ENCODE data around the gene UXT.

DNA sequence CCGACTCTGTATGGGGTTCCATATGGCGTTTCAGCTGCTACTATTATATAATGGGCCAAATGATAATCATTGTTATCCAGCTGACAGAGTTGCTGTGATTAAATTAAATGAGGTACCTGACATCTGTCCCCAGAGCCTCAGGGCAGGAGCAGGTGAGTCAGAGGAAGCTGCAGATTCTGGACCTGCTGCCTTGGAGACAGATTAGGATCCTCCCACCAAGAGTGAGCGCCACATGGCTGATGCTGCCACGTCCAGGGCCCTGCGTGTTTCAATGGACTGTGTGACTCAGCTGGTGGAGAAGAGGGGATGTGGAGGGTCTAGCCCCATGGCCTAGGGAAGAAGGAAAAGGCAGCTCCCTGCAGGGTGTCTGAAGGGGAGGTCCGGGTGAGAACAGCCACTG lies 28.3 kb upstream of the UXT start:
- TF ChIP-seq, protein P1, sequence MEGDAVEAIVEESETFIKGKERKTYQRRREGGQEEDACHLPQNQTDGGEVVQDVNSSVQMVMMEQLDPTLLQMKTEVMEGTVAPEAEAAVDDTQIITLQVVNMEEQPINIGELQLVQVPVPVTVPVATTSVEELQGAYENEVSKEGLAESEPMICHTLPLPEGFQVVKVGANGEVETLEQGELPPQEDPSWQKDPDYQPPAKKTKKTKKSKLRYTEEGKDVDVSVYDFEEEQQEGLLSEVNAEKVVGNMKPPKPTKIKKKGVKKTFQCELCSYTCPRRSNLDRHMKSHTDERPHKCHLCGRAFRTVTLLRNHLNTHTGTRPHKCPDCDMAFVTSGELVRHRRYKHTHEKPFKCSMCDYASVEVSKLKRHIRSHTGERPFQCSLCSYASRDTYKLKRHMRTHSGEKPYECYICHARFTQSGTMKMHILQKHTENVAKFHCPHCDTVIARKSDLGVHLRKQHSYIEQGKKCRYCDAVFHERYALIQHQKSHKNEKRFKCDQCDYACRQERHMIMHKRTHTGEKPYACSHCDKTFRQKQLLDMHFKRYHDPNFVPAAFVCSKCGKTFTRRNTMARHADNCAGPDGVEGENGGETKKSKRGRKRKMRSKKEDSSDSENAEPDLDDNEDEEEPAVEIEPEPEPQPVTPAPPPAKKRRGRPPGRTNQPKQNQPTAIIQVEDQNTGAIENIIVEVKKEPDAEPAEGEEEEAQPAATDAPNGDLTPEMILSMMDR (IDR thresholded peaks at IDR 0.05 in 2 of 3, conservative IDR thresholded peaks at IDR 0.05 in 1 of 3; ENCODE audit: insufficient read depth in 2 of 3, low read depth in 1 of 3, low read length in 3 of 3) = no peak
- TF ChIP-seq SRSF1 (IDR thresholded peaks at IDR 0.05; ENCODE audit: low read depth, low read length) = no peak
- no peak for TF ChIP-seq MYC (IDR thresholded peaks at IDR 0.05; ENCODE audit: low read depth, low read length)
- TF ChIP-seq MYC (CRISPR knock-in tag; IDR thresholded peaks at IDR 0.05; ENCODE audit: borderline replicate concordance, low read depth) = no peak
- TF ChIP-seq CBFA2T3 (IDR thresholded peaks at IDR 0.05) = 0 out of 2 replicates have a peak, but pooled peaks have one; percentile 12
- TF ChIP-seq, protein P2, sequence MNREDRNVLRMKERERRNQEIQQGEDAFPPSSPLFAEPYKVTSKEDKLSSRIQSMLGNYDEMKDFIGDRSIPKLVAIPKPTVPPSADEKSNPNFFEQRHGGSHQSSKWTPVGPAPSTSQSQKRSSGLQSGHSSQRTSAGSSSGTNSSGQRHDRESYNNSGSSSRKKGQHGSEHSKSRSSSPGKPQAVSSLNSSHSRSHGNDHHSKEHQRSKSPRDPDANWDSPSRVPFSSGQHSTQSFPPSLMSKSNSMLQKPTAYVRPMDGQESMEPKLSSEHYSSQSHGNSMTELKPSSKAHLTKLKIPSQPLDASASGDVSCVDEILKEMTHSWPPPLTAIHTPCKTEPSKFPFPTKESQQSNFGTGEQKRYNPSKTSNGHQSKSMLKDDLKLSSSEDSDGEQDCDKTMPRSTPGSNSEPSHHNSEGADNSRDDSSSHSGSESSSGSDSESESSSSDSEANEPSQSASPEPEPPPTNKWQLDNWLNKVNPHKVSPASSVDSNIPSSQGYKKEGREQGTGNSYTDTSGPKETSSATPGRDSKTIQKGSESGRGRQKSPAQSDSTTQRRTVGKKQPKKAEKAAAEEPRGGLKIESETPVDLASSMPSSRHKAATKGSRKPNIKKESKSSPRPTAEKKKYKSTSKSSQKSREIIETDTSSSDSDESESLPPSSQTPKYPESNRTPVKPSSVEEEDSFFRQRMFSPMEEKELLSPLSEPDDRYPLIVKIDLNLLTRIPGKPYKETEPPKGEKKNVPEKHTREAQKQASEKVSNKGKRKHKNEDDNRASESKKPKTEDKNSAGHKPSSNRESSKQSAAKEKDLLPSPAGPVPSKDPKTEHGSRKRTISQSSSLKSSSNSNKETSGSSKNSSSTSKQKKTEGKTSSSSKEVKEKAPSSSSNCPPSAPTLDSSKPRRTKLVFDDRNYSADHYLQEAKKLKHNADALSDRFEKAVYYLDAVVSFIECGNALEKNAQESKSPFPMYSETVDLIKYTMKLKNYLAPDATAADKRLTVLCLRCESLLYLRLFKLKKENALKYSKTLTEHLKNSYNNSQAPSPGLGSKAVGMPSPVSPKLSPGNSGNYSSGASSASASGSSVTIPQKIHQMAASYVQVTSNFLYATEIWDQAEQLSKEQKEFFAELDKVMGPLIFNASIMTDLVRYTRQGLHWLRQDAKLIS (CRISPR knock-in tag; IDR thresholded peaks at IDR 0.05) = no peak
- TF ChIP-seq, protein P3, sequence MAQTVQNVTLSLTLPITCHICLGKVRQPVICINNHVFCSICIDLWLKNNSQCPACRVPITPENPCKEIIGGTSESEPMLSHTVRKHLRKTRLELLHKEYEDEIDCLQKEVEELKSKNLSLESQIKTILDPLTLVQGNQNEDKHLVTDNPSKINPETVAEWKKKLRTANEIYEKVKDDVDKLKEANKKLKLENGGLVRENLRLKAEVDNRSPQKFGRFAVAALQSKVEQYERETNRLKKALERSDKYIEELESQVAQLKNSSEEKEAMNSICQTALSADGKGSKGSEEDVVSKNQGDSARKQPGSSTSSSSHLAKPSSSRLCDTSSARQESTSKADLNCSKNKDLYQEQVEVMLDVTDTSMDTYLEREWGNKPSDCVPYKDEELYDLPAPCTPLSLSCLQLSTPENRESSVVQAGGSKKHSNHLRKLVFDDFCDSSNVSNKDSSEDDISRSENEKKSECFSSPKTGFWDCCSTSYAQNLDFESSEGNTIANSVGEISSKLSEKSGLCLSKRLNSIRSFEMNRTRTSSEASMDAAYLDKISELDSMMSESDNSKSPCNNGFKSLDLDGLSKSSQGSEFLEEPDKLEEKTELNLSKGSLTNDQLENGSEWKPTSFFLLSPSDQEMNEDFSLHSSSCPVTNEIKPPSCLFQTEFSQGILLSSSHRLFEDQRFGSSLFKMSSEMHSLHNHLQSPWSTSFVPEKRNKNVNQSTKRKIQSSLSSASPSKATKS (CRISPR knock-in tag; IDR thresholded peaks at IDR 0.05) = no peak
- no peak for TF ChIP-seq ZNF347 (CRISPR knock-in tag; IDR thresholded peaks at IDR 0.05; ENCODE audit: low read depth)
- TF ChIP-seq ZNF274 (IDR thresholded peaks at IDR 0.05; ENCODE audit: borderline replicate concordance, low read depth, low read length) = no peak
- TF ChIP-seq, protein P4, sequence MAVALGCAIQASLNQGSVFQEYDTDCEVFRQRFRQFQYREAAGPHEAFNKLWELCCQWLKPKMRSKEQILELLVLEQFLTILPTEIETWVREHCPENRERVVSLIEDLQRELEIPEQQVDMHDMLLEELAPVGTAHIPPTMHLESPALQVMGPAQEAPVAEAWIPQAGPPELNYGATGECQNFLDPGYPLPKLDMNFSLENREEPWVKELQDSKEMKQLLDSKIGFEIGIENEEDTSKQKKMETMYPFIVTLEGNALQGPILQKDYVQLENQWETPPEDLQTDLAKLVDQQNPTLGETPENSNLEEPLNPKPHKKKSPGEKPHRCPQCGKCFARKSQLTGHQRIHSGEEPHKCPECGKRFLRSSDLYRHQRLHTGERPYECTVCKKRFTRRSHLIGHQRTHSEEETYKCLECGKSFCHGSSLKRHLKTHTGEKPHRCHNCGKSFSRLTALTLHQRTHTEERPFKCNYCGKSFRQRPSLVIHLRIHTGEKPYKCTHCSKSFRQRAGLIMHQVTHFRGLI (CRISPR knock-in tag; IDR thresholded peaks at IDR 0.05) = no peak
- no peak for TF ChIP-seq ARNT (IDR thresholded peaks at IDR 0.05)
- TF ChIP-seq, protein P5, sequence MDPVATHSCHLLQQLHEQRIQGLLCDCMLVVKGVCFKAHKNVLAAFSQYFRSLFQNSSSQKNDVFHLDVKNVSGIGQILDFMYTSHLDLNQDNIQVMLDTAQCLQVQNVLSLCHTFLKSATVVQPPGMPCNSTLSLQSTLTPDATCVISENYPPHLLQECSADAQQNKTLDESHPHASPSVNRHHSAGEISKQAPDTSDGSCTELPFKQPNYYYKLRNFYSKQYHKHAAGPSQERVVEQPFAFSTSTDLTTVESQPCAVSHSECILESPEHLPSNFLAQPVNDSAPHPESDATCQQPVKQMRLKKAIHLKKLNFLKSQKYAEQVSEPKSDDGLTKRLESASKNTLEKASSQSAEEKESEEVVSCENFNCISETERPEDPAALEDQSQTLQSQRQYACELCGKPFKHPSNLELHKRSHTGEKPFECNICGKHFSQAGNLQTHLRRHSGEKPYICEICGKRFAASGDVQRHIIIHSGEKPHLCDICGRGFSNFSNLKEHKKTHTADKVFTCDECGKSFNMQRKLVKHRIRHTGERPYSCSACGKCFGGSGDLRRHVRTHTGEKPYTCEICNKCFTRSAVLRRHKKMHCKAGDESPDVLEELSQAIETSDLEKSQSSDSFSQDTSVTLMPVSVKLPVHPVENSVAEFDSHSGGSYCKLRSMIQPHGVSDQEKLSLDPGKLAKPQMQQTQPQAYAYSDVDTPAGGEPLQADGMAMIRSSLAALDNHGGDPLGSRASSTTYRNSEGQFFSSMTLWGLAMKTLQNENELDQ (CRISPR knock-in tag; IDR thresholded peaks at IDR 0.05; ENCODE audit: borderline replicate concordance) = no peak
- no peak for TF ChIP-seq SREBF2 (CRISPR knock-in tag; IDR thresholded peaks at IDR 0.05)
- TF ChIP-seq, protein P6, sequence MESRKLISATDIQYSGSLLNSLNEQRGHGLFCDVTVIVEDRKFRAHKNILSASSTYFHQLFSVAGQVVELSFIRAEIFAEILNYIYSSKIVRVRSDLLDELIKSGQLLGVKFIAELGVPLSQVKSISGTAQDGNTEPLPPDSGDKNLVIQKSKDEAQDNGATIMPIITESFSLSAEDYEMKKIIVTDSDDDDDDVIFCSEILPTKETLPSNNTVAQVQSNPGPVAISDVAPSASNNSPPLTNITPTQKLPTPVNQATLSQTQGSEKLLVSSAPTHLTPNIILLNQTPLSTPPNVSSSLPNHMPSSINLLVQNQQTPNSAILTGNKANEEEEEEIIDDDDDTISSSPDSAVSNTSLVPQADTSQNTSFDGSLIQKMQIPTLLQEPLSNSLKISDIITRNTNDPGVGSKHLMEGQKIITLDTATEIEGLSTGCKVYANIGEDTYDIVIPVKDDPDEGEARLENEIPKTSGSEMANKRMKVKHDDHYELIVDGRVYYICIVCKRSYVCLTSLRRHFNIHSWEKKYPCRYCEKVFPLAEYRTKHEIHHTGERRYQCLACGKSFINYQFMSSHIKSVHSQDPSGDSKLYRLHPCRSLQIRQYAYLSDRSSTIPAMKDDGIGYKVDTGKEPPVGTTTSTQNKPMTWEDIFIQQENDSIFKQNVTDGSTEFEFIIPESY (CRISPR knock-in tag; IDR thresholded peaks at IDR 0.05) = no peak
- TF ChIP-seq CAMTA2 (CRISPR knock-in tag; conservative IDR thresholded peaks at IDR 0.05) = no peak
